Islet precursor cell (in vitro differentiated cells): ENCODE results near the gene KDM5C.
"Not testable (repeated sequence)": the region's sequence is repeated elsewhere in the genome, so short reads cannot be mapped to it uniquely, and the experiment has no call there.

Experiments
- DNase-seq: peaks from one replicate; pipeline ENCODE4 v3.0.0-alpha.2; 2018

Gene KDM5C

GRCh38 chrX:53190363-53190960, 34.5 kb downstream of the KDM5C start:
- peak; percentile 71 for DNase-seq

- DNase-seq: no peak
Measured at GRCh38 chrX:53188763-53189162, 36.2 kb downstream of the KDM5C start.

- DNase-seq: no peak
Measured at GRCh38 chrX:53186351-53186750, 38.7 kb downstream of the KDM5C start.

GRCh38 chrX:53184836-53185235, 40.2 kb downstream of the KDM5C start:
- DNase-seq: no peak

GRCh38 chrX:53171356-53171755, 53.7 kb downstream of the KDM5C start:
- DNase-seq: no peak

- DNase-seq: no peak
Measured at GRCh38 chrX:53166103-53166502, 58.9 kb downstream of the KDM5C start.

GRCh38 chrX:53164566-53164965, 60.4 kb downstream of the KDM5C start:
- DNase-seq: not testable (repeated sequence)

GRCh38 chrX:53163436-53163835, 61.6 kb downstream of the KDM5C start:
- no peak for DNase-seq

GRCh38 chrX:53160297-53160983, 64.6 kb downstream of the KDM5C start:
- DNase-seq: no peak

GRCh38 chrX:53159184-53159583, 65.8 kb downstream of the KDM5C start:
- DNase-seq: no peak

- DNase-seq: no peak
Measured at GRCh38 chrX:53156207-53156596, 68.8 kb downstream of the KDM5C start.

GRCh38 chrX:53155512-53156206, 69.3 kb downstream of the KDM5C start:
- no peak for DNase-seq

- DNase-seq: no peak
Measured at GRCh38 chrX:53153581-53153980, 71.4 kb downstream of the KDM5C start.
